ENCODE measurements around the gene TBC1D20.
"Not testable (repeated sequence)": the region's sequence is repeated elsewhere in the genome, so short reads cannot be mapped to it uniquely, and the experiment has no call there.

The TBC1D20 gene

GRCh38 chr20:462199-462991, at the start of gene TBC1D20:
Gene TBC1D20 (minus strand): TSS chr20:462533. CDS start chr20:462405, 128 bp downstream.
- peak; percentile 67 to 79 (median 76) for DNase-seq (ENCODE audit: low read depth in 3 of 3, low spot score in 1 of 3)

- DNase-seq (ENCODE audit: low read depth in 3 of 3, low spot score in 1 of 3): not testable (repeated sequence)
Observed at GRCh38 chr20:510328-511057, 48.2 kb upstream of the TBC1D20 start.

- not testable (repeated sequence) for DNase-seq (ENCODE audit: low read depth in 3 of 3, low spot score in 1 of 3)
Observed at GRCh38 chr20:508364-508787, 46.0 kb upstream of the TBC1D20 start.

GRCh38 chr20:507761-508332, 45.5 kb upstream of the TBC1D20 start:
- DNase-seq (ENCODE audit: low read depth in 3 of 3, low spot score in 1 of 3): no peak

- no peak for DNase-seq (ENCODE audit: low read depth in 3 of 3, low spot score in 1 of 3)
Observed at GRCh38 chr20:507006-507758, 44.8 kb upstream of the TBC1D20 start.

GRCh38 chr20:504632-505075, 42.3 kb upstream of the TBC1D20 start:
- no peak for DNase-seq (ENCODE audit: low read depth in 3 of 3, low spot score in 1 of 3)

GRCh38 chr20:503048-503737, 40.9 kb upstream of the TBC1D20 start:
- DNase-seq (ENCODE audit: low read depth in 3 of 3, low spot score in 1 of 3): no peak

- DNase-seq (ENCODE audit: low read depth in 3 of 3, low spot score in 1 of 3): no peak
Observed at GRCh38 chr20:497979-498378, 35.6 kb upstream of the TBC1D20 start.

- no peak for DNase-seq (ENCODE audit: low read depth in 3 of 3, low spot score in 1 of 3)
Observed at GRCh38 chr20:496126-496696, 33.9 kb upstream of the TBC1D20 start.

GRCh38 chr20:492159-492558, 29.8 kb upstream of the TBC1D20 start:
- no peak for DNase-seq (ENCODE audit: low read depth in 3 of 3, low spot score in 1 of 3)

- no peak for DNase-seq (ENCODE audit: low read depth in 3 of 3, low spot score in 1 of 3)
Observed at GRCh38 chr20:487655-488054, 25.3 kb upstream of the TBC1D20 start.

- DNase-seq (ENCODE audit: low read depth in 3 of 3, low spot score in 1 of 3): no peak
Observed at GRCh38 chr20:483815-484644, 21.7 kb upstream of the TBC1D20 start.

GRCh38 chr20:481167-481566, 18.8 kb upstream of the TBC1D20 start:
- DNase-seq (ENCODE audit: low read depth in 3 of 3, low spot score in 1 of 3): no peak

- DNase-seq (ENCODE audit: low read depth in 3 of 3, low spot score in 1 of 3): no peak
Observed at GRCh38 chr20:480044-480443, 17.7 kb upstream of the TBC1D20 start.

- no peak for DNase-seq (ENCODE audit: low read depth in 3 of 3, low spot score in 1 of 3)
Observed at GRCh38 chr20:479487-479886, 17.2 kb upstream of the TBC1D20 start.

- no peak for DNase-seq (ENCODE audit: low read depth in 3 of 3, low spot score in 1 of 3)
Observed at GRCh38 chr20:478949-479429, 16.7 kb upstream of the TBC1D20 start.

GRCh38 chr20:478010-478948, 15.9 kb upstream of the TBC1D20 start:
- no peak for DNase-seq (ENCODE audit: low read depth in 3 of 3, low spot score in 1 of 3)
